Left ventricle myocardium inferior (tissue), 1 donor: ENCODE measurements around the gene SS18L1. TPM values are rescaled to one million over a fixed set of nuclear protein-coding genes. Genes with fewer than 3 reads are reported as not detected.
A peak's percentile ranks its signal among the peaks of the same experiment; 100 is the strongest.
"Not testable (repeated sequence)": the region's sequence is repeated elsewhere in the genome, so short reads cannot be mapped to it uniquely, and the experiment has no call there.

Experiments
- DNase-seq: peaks from one replicate; pipeline ENCODE4 v3.0.0-alpha.2; 2020
- H3K27ac ChIP-seq: fragments of 200-600 bp; replicated peaks from 2 replicates; pipeline ENCODE4 v1.8.0; 2021
- H3K27me3 ChIP-seq: fragments of 200-600 bp; 2 replicates; pipeline ENCODE4 v1.8.0; 2021; ENCODE audit warnings: low read depth
- H3K36me3 ChIP-seq: fragments of 200-600 bp; 2 replicates; pipeline ENCODE4 v1.8.0; 2021
- H3K4me1 ChIP-seq: fragments of 200-600 bp; 2 replicates; pipeline ENCODE4 v1.8.0; 2021
- H3K4me3 ChIP-seq: fragments of 200-600 bp; 2 replicates; pipeline ENCODE4 v1.8.0; 2021; ENCODE audit warnings: mild to moderate bottlenecking, moderate library complexity
- H3K9me3 ChIP-seq: fragments of 200-600 bp; replicated peaks from 2 replicates; pipeline ENCODE4 v1.8.0; 2021
- intact Hi-C: fragments of 100-400 bp; cut with micrococcal nuclease; formaldehyde crosslinking; loops from one replicate; pipeline ENCODE4 v1.11.0; 2022
- total RNA-seq: library from RNA; stranded (reverse); fragmentation: NEBNext Ultra II Directional; extraction: Animal tissue kit (Norgen Biotek cat#: 25700); gene quantifications from one replicate; pipeline ENCODE4 v1.2.1, GENCODE V29; 2021
- TF ChIP-seq, protein P1 (sequence below): fragments of 200-600 bp; IDR thresholded peaks from 2 replicates; pipeline ENCODE4 v1.8.0; 2021; ENCODE audit warnings: antibody characterized with exemption, mild to moderate bottlenecking, borderline replicate concordance
- donor health status: DM: no; HTN: yes; CAD: no; lungs with severe emphysema.

The SS18L1 gene
- total RNA-seq, 1 donor from 2014 or later, result 9.0 TPM

DNA sequence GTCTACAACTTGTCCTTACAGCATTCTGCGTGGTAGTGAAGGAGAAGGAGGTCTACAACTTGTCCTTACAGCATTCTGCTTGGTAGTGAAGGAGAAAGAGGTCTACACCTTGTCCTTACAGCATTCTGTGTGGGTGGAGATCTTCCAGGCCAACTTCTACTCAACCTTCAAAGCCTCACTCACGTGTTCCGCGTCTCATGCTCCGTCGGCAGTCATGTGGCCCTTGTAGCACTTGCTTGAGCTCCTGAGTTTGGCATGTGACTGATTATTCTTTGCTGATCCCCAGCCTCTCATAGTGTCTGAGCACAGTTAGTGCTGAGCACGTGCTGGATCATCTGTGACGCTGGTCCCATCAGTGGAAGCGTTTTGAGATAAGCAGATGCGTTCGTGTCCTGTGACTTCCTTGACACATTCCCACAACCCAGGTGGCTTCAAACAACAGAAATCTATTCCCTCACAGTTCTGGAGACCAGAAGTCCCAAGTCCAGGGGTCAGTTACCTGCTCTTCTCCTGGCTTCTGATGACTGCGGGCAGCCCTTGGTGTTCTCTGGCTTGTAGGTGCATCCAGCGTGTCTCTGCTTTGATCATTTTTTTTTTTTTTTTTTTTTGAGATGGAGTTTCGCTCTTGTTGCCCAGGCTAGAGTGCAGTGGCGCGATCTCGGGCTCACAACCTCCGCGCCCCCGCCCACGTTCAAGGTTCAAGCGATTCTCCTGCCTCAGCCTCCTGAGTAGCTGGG is 2.6 kb downstream of the SS18L1 start:
- intact Hi-C loops, result no loop called here
- Histone ChIP-seq H3K36me3 (no peaks in the 10 kb centered on the region), H3K4me3 (no peak overlapping the region), H3K4me1 (peaks cover 68% of the 10 kb centered on the region), H3K27me3 (no peaks in the 10 kb centered on the region), H3K9me3 (no peaks in the 10 kb centered on the region), H3K27ac (no peak overlapping the region)
- TF ChIP-seq, protein P1, sequence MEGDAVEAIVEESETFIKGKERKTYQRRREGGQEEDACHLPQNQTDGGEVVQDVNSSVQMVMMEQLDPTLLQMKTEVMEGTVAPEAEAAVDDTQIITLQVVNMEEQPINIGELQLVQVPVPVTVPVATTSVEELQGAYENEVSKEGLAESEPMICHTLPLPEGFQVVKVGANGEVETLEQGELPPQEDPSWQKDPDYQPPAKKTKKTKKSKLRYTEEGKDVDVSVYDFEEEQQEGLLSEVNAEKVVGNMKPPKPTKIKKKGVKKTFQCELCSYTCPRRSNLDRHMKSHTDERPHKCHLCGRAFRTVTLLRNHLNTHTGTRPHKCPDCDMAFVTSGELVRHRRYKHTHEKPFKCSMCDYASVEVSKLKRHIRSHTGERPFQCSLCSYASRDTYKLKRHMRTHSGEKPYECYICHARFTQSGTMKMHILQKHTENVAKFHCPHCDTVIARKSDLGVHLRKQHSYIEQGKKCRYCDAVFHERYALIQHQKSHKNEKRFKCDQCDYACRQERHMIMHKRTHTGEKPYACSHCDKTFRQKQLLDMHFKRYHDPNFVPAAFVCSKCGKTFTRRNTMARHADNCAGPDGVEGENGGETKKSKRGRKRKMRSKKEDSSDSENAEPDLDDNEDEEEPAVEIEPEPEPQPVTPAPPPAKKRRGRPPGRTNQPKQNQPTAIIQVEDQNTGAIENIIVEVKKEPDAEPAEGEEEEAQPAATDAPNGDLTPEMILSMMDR, result no peak
- DNase-seq, result no peak

DNA sequence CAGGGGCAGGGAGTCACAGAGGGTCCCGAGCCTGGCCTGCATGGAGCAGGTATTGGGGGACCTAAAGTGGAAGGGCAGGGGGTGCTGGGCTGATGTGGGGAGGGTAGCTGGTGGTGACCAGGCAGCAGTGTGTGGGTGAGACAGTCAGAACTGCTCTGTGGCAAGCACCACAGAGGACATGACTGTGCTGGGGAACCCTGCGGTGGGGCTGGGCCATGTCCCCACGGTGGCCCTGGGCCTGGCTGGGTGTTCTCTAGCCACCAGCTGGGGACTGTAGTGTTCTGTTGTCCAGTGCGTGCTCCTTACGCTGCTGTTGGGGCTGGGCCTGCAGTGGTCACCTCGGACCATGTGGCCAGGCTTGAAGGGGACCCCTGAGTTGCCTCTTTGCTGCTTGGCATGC is 3.6 kb downstream of the SS18L1 start:
- no peak for DNase-seq
- Histone ChIP-seq H3K36me3 (no peaks in the 10 kb centered on the region), H3K27ac (no peak overlapping the region), H3K27me3 (no peaks in the 10 kb centered on the region), H3K4me3 (no peak overlapping the region), H3K4me1 (peaks cover 60% of the 10 kb centered on the region), H3K9me3 (no peaks in the 10 kb centered on the region)
- TF ChIP-seq, protein P1, result no peak
- intact Hi-C loops, result no loop called here

DNA sequence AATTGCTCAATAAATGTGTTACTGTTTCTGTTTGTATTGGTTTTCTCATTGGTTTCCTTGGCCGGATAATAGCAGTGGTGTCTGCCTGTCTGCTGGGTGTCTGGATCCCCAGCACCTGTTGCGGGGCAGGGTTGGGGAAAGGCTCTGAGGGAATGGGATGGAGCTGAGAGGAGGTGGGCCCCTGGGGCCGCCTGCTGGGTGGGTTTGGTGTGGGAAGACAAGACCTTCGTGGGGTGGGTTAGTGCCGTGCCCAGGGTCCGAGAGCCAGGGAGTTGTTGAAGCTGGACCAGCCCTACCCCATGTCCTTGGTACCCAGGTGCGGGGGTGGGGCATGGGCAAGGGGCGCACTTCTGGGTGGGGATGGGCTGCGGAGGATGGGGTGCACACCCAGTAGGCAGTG is 4.0 kb downstream of the SS18L1 start:
- H3K4me3 ChIP-seq, result no peak overlapping the region
- TF ChIP-seq, protein P1, result no peak
- H3K36me3 ChIP-seq, result no peaks in the 10 kb centered on the region
- no peaks in the 10 kb centered on the region for H3K27me3 ChIP-seq
- intact Hi-C loops, result no loop called here
- no peak overlapping the region for H3K27ac ChIP-seq
- peaks cover 56% of the 10 kb centered on the region for H3K4me1 ChIP-seq
- H3K9me3 ChIP-seq, result no peaks in the 10 kb centered on the region
- DNase-seq, result no peak

DNA sequence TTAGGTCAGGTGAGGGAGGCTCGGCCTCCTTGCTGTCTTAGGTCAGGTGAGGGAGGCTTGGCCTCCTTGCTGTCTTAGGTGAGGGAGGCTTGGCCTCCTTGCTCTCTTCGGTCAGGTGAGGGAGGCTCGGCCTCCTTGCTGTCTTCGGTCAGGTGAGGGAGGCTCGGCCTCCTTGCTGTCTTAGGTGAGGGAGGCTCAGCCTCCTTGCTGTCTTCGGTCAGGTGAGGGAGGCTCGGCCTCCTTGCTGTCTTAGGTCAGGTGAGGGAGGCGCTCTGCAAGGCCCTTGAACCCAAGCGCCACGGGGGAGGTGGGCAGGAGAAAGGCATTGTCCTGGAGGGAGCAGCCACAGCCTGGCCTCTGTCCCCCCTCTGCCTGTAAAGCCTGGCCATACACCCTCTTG is 4.8 kb downstream of the SS18L1 start:
- H3K27ac ChIP-seq, H3K9me3 ChIP-seq, H3K27me3 ChIP-seq, H3K36me3 ChIP-seq, H3K4me3 ChIP-seq, DNase-seq, intact Hi-C loops: not testable (repeated sequence)
- peaks cover 54% of the 10 kb centered on the region for H3K4me1 ChIP-seq

DNA sequence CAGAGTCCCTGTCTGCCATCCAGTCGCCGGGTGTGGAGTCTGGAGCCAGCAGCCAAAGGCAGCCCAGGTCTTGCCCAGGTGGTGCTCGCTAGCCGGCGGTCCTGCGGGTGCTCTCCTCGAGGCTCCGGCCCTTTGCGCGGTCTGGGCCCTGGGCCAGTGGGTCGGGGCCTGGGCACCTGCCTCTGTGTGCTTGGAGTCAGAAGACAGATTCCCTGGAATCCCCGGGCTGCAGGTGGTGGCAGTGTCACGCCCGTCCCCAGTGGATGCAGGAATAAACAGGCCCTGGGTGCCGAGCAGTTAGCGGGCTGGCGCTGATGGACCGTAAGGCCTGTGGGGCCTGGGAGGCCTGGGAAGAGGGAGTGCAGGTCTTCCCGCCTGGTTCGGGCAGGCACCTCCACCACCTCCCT is 5.3 kb downstream of the SS18L1 start:
- no peak for DNase-seq
- Histone ChIP-seq H3K4me1 (peaks cover 54% of the 10 kb centered on the region), H3K9me3 (no peaks in the 10 kb centered on the region), H3K36me3 (peaks cover 7% of the 10 kb centered on the region), H3K27ac (peak overlapping the region; percentile 38), H3K4me3 (no peak overlapping the region), H3K27me3 (no peaks in the 10 kb centered on the region)
- intact Hi-C loops, result no loop called here
- TF ChIP-seq, protein P1, result no peak

DNA sequence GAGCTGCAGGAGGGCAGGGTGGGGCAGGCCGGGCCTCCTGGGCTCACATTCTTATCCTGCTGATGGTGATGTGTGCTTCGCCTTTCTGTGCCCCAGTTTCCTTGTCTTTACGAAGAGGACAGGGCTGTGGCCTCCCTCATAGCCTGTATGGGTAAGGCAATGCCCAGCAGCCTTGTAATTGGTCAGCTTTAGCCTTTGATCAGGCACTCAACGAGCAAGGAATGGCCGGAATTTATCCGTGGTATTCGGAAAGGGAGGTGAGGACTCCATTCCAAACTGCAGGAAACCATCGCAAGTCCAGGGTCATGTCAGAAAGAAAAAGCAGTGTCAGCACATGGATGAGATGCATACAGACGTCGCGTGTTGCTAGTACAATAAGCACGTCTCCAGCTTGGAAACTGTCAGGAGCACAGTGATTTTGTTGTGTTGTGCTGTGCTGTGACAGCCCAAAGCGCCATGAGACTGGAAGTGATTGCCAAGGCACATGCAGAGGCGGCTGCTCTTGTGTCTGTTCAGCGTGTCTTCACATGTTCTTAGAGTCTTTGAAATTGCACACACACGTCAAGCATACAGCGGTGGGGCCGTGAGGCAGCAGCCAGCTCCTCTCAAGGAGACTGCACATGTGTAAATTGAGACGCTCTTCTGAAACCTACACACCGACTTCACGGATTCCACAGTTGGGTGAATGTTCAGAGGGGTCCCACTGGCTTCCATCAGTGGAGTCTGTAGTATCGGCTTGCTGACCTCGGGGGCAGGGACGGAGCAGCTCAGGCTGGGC is 6.2 kb downstream of the SS18L1 start:
- Histone ChIP-seq H3K4me1 (peaks cover 47% of the 10 kb centered on the region), H3K27ac (peak overlapping the region; percentile 38), H3K36me3 (peaks cover 12% of the 10 kb centered on the region), H3K4me3 (no peak overlapping the region), H3K27me3 (no peaks in the 10 kb centered on the region), H3K9me3 (no peaks in the 10 kb centered on the region)
- intact Hi-C loops, result no loop called here
- TF ChIP-seq, protein P1, result no peak
- DNase-seq, result no peak
